Measurements from ENCODE around the gene PLAU.
A peak's percentile ranks its signal among the peaks of the same experiment; 100 is the strongest.
"Not testable (repeated sequence)": the region's sequence is repeated elsewhere in the genome, so short reads cannot be mapped to it uniquely, and the experiment has no call there.

PLAU gene

GRCh38 chr10:73886661-73887293 lies 24.2 kb upstream of the PLAU start:
- H3K4me3 ChIP-seq (ENCODE audit: severe bottlenecking) = no peak overlapping the region
- peak overlapping the region; percentile 99 for H3K27ac ChIP-seq (ENCODE audit: poor library complexity, severe bottlenecking)
- TF ChIP-seq CTCF (IDR thresholded peaks at IDR 0.05; ENCODE audit: poor library complexity, severe bottlenecking) = no peak

GRCh38 chr10:73887294-73888039 lies 23.5 kb upstream of the PLAU start:
- Histone ChIP-seq H3K27ac (ENCODE audit: poor library complexity, severe bottlenecking) (peak overlapping the region; percentile 99), H3K36me3 (ENCODE audit: low read depth) (no peaks in the 10 kb centered on the region), H3K27me3 (ENCODE audit: insufficient read depth, poor library complexity, severe bottlenecking) (no peaks in the 10 kb centered on the region), H3K4me3 (ENCODE audit: severe bottlenecking) (no peak overlapping the region), H3K9me3 (ENCODE audit: severe bottlenecking) (no peaks in the 10 kb centered on the region), H3K4me1 (ENCODE audit: insufficient read depth, poor library complexity, severe bottlenecking) (peaks cover 37% of the 10 kb centered on the region)
- TF ChIP-seq CTCF (IDR thresholded peaks at IDR 0.05; ENCODE audit: poor library complexity, severe bottlenecking) = no peak
- peak; percentile 98 for DNase-seq (ENCODE audit: low spot score)
- peak; percentile 61 for ATAC-seq (ENCODE audit: low read depth)

More at GRCh38 chr10:73886661-73887293, 24.2 kb upstream of the PLAU start:
- H3K27me3 ChIP-seq (ENCODE audit: insufficient read depth, poor library complexity, severe bottlenecking) = no peaks in the 10 kb centered on the region
- no peaks in the 10 kb centered on the region for H3K36me3 ChIP-seq (ENCODE audit: low read depth)
- DNase-seq (ENCODE audit: low spot score) (no peak), ATAC-seq (ENCODE audit: low read depth) (peak; percentile 3; the same call in 1 of the 3 replicates)
- H3K9me3 ChIP-seq (ENCODE audit: severe bottlenecking) = no peaks in the 10 kb centered on the region
- peaks cover 35% of the 10 kb centered on the region for H3K4me1 ChIP-seq (ENCODE audit: insufficient read depth, poor library complexity, severe bottlenecking)

GRCh38 chr10:73888514-73888913 lies 22.4 kb upstream of the PLAU start:
- H3K27me3 ChIP-seq (ENCODE audit: insufficient read depth, poor library complexity, severe bottlenecking) = no peaks in the 10 kb centered on the region
- no peaks in the 10 kb centered on the region for H3K9me3 ChIP-seq (ENCODE audit: severe bottlenecking)
- no peak for TF ChIP-seq CTCF (IDR thresholded peaks at IDR 0.05; ENCODE audit: poor library complexity, severe bottlenecking)
- ATAC-seq (ENCODE audit: low read depth) (peak; percentile 49), DNase-seq (ENCODE audit: low spot score) (no peak)
- H3K27ac ChIP-seq (ENCODE audit: poor library complexity, severe bottlenecking) = peak overlapping the region; percentile 99
- H3K4me3 ChIP-seq (ENCODE audit: severe bottlenecking) = no peak overlapping the region
- H3K4me1 ChIP-seq (ENCODE audit: insufficient read depth, poor library complexity, severe bottlenecking) = peaks cover 47% of the 10 kb centered on the region
- H3K36me3 ChIP-seq (ENCODE audit: low read depth) = no peaks in the 10 kb centered on the region

- ATAC-seq (ENCODE audit: low read depth) (peak; percentile 63), DNase-seq (ENCODE audit: low spot score) (peak; percentile 94)
- no peak for TF ChIP-seq CTCF (IDR thresholded peaks at IDR 0.05; ENCODE audit: poor library complexity, severe bottlenecking)
- Histone ChIP-seq H3K36me3 (ENCODE audit: low read depth) (no peaks in the 10 kb centered on the region), H3K4me1 (ENCODE audit: insufficient read depth, poor library complexity, severe bottlenecking) (peaks cover 52% of the 10 kb centered on the region), H3K9me3 (ENCODE audit: severe bottlenecking) (no peaks in the 10 kb centered on the region), H3K27ac (ENCODE audit: poor library complexity, severe bottlenecking) (peak overlapping the region; percentile 99), H3K27me3 (ENCODE audit: insufficient read depth, poor library complexity, severe bottlenecking) (no peaks in the 10 kb centered on the region), H3K4me3 (ENCODE audit: severe bottlenecking) (no peak overlapping the region)
Measured at GRCh38 chr10:73889014-73889413, 21.9 kb upstream of the PLAU start.

GRCh38 chr10:73889416-73889815 lies 21.5 kb upstream of the PLAU start:
- H3K4me3 ChIP-seq (ENCODE audit: severe bottlenecking); DNase-seq (ENCODE audit: low spot score); ATAC-seq (ENCODE audit: low read depth); H3K36me3 ChIP-seq (ENCODE audit: low read depth); H3K27me3 ChIP-seq (ENCODE audit: insufficient read depth, poor library complexity, severe bottlenecking); H3K9me3 ChIP-seq (ENCODE audit: severe bottlenecking): not testable (repeated sequence)
- peaks cover 56% of the 10 kb centered on the region for H3K4me1 ChIP-seq (ENCODE audit: insufficient read depth, poor library complexity, severe bottlenecking)
- peak overlapping the region; percentile 99 for H3K27ac ChIP-seq (ENCODE audit: poor library complexity, severe bottlenecking)
